ENCODE data around the gene CCDC6.
A peak's percentile ranks its signal among the peaks of the same experiment; 100 is the strongest.

Gene CCDC6

DNA sequence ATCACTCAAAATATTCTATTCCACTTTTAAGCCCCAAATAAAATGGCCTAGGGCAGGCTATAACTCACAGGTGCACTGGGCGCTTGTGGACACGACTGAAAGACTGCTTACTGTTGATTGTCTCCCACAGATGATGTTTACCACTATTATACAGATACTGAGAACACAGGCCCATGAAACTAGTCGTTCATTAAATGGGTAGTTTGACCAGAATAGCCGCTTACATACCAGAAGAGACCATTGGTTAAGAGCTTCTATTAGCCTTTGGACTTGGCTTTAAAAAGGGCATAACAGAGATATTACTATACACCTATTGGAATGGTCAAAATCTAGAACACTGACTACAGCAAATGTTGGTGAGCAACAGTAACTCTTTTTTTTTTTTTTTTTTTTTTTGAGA is 4.3 kb downstream of the CCDC6 start:
- no peak overlapping the region for H3K4me3 ChIP-seq (ENCODE audit: low read depth, low read length)
- peaks cover 0 to 4% of the 10 kb centered on the region in 2 experiments; a peak in 1 of 3 replicates for H3K36me3 ChIP-seq (ENCODE audit: control insufficient read depth in 2 of 2, insufficient read depth in 1 of 2, low read length in 2 of 2)
- no peak overlapping the region for H3K27ac ChIP-seq (ENCODE audit: extremely low read depth, low read depth, low read length)
- ChIA-PET CTCF (interaction anchor here (1.0 kb wide), 1 partner anchor 70 kb away, joined by 3 read pairs; no protein-coding TSS in a partner anchor), POLR2A (no interaction called here)
- no peaks in the 10 kb centered on the region for H3K9me3 ChIP-seq (ENCODE audit: control insufficient read depth, insufficient read depth, low read depth, low read length)
- TF ChIP-seq GFI1B (tag by site-specific recombination; IDR thresholded peaks at IDR 0.05) (no peak), ZNF169 (tag by site-specific recombination; IDR thresholded peaks at IDR 0.05) (no peak), ZNF548 (tag by site-specific recombination; IDR thresholded peaks at IDR 0.05) (no peak), ZNF146 (tag by site-specific recombination; IDR thresholded peaks at IDR 0.05) (no peak)
- H3K4me1 ChIP-seq (ENCODE audit: control insufficient read depth, insufficient read depth, low read length) = peaks cover 14% of the 10 kb centered on the region

DNA sequence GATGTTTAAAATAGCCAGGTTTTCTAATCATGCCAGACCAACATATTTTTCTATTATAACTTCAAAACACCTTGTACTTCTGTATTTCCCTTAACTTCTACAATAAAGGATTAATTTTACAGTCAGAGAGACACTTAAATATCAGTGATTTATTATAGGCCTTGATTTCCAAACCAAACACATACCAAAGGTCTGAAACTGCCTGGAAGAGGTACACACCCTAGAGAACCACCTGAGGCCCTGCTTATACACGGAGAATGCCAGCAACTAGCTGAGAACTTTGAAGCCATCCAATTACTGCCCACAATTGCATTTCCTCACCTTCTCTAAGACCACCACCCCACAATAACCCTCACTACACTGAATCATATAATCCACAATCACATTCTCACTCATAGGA is 4.9 kb downstream of the CCDC6 start:
- H3K9me3 ChIP-seq (ENCODE audit: control insufficient read depth, insufficient read depth, low read depth, low read length) = no peaks in the 10 kb centered on the region
- no peak overlapping the region for H3K4me3 ChIP-seq (ENCODE audit: low read depth, low read length)
- H3K27ac ChIP-seq (ENCODE audit: extremely low read depth, low read depth, low read length) = no peak overlapping the region
- no peak for TF ChIP-seq ZIC2 (tag by site-specific recombination; IDR thresholded peaks at IDR 0.05)
- 0 out of 2 replicates have a peak, but pooled peaks have one; percentile 8 for TF ChIP-seq FEZF1 (tag by site-specific recombination; IDR thresholded peaks at IDR 0.05)
- POLR2A ChIA-PET = no interaction called here
- H3K4me1 ChIP-seq (ENCODE audit: control insufficient read depth, insufficient read depth, low read length) = peaks cover 12% of the 10 kb centered on the region
- peaks cover 0 to 4% of the 10 kb centered on the region in 2 experiments; a peak in 1 of 3 replicates for H3K36me3 ChIP-seq (ENCODE audit: control insufficient read depth in 2 of 2, insufficient read depth in 1 of 2, low read length in 2 of 2)
- CTCF ChIA-PET = interaction anchor here (1.0 kb wide), 1 partner anchor 70 kb away, joined by 3 read pairs; no protein-coding TSS in a partner anchor

DNA sequence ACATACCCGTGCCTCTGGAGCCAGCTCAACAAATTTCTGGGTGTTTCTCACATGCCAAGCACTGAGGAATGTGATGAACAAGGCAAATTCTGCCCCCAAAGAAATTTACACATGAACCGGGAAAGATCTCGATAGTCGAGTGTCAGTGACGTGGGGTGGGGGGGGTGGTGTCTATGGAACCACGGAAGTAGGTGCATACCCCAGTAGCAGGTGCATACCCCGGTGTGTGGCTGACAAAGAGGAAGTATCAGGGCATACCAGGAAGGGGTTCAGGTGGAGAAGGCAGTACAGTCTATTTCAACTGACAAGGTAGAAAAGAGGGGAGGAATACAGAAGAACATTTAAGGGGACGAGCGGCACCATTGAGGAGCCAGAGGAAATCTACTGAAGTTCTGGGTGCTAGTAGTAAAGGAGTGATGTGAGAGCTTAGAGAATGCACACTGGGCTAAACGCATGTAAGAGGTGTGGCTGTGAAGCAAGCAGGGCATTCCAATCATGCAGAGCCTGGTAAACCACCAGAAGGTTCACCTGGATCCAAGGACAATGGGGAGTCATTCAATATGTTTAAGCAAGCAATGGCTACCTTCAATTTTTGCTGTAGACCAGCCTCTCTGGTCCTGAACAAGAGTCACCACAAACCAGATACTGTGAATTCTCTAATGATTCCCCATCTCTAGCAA is 6.2 kb downstream of the CCDC6 start:
- POLR2A ChIA-PET = no interaction called here
- peaks cover 0 to 4% of the 10 kb centered on the region in 2 experiments; a peak in 1 of 3 replicates for H3K36me3 ChIP-seq (ENCODE audit: control insufficient read depth in 2 of 2, insufficient read depth in 1 of 2, low read length in 2 of 2)
- H3K4me3 ChIP-seq (ENCODE audit: low read depth, low read length) = no peak overlapping the region
- H3K9me3 ChIP-seq (ENCODE audit: control insufficient read depth, insufficient read depth, low read depth, low read length) = no peaks in the 10 kb centered on the region
- no peak for TF ChIP-seq ZNF48 (tag by site-specific recombination; IDR thresholded peaks at IDR 0.05)
- TF ChIP-seq ZNF560 (tag by site-specific recombination; IDR thresholded peaks at IDR 0.05; ENCODE audit: borderline replicate concordance) = no peak
- TF ChIP-seq ZNF747 (tag by site-specific recombination; IDR thresholded peaks at IDR 0.05) = no peak
- TF ChIP-seq ZNF707 (tag by site-specific recombination; IDR thresholded peaks at IDR 0.05) = no peak
- TF ChIP-seq ZNF701 (tag by site-specific recombination; IDR thresholded peaks at IDR 0.05) = no peak
- TF ChIP-seq ZNF664 (tag by site-specific recombination; IDR thresholded peaks at IDR 0.05) = no peak
- TF ChIP-seq ZEB2 (tag by site-specific recombination; IDR thresholded peaks at IDR 0.05) = no peak
- TF ChIP-seq ZNF37A (tag by site-specific recombination; IDR thresholded peaks at IDR 0.05) = no peak
- TF ChIP-seq ZNF623 (tag by site-specific recombination; IDR thresholded peaks at IDR 0.05) = no peak
- no peak for TF ChIP-seq ZNF132 (tag by site-specific recombination; IDR thresholded peaks at IDR 0.05; ENCODE audit: borderline replicate concordance)
- TF ChIP-seq ZNF184 (tag by site-specific recombination; IDR thresholded peaks at IDR 0.05) = no peak
- TF ChIP-seq, protein P1, sequence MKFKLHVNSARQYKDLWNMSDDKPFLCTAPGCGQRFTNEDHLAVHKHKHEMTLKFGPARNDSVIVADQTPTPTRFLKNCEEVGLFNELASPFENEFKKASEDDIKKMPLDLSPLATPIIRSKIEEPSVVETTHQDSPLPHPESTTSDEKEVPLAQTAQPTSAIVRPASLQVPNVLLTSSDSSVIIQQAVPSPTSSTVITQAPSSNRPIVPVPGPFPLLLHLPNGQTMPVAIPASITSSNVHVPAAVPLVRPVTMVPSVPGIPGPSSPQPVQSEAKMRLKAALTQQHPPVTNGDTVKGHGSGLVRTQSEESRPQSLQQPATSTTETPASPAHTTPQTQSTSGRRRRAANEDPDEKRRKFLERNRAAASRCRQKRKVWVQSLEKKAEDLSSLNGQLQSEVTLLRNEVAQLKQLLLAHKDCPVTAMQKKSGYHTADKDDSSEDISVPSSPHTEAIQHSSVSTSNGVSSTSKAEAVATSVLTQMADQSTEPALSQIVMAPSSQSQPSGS (tag by site-specific recombination; IDR thresholded peaks at IDR 0.05; ENCODE audit: low read depth) = no peak
- TF ChIP-seq, protein P2, sequence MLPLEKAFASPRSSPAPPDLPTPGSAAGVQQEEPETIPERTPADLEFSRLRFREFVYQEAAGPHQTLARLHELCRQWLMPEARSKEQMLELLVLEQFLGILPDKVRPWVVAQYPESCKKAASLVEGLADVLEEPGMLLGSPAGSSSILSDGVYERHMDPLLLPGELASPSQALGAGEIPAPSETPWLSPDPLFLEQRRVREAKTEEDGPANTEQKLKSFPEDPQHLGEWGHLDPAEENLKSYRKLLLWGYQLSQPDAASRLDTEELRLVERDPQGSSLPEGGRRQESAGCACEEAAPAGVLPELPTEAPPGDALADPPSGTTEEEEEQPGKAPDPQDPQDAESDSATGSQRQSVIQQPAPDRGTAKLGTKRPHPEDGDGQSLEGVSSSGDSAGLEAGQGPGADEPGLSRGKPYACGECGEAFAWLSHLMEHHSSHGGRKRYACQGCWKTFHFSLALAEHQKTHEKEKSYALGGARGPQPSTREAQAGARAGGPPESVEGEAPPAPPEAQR (tag by site-specific recombination; IDR thresholded peaks at IDR 0.05) = no peak
- TF ChIP-seq ZNF544 (tag by site-specific recombination; IDR thresholded peaks at IDR 0.05) = no peak
- no peak for TF ChIP-seq ZNF626 (tag by site-specific recombination; IDR thresholded peaks at IDR 0.05)
- no peak for TF ChIP-seq YY2 (tag by site-specific recombination; IDR thresholded peaks at IDR 0.05)
- TF ChIP-seq KLF7 (tag by site-specific recombination; IDR thresholded peaks at IDR 0.05; ENCODE audit: borderline replicate concordance) = no peak
- H3K4me1 ChIP-seq (ENCODE audit: control insufficient read depth, insufficient read depth, low read length) = peaks cover 12% of the 10 kb centered on the region
- no peak overlapping the region for H3K27ac ChIP-seq (ENCODE audit: extremely low read depth, low read depth, low read length)
- CTCF ChIA-PET = interaction anchor here (0.6 to 1.5 kb wide), 2 partner anchors 35 to 411 kb away, joined by 3 to 5 read pairs; no protein-coding TSS in a partner anchor
